HG03575 (cell line): ENCODE results near the gene AKAP8.
"Not testable (repeated sequence)": the region's sequence is repeated elsewhere in the genome, so short reads cannot be mapped to it uniquely, and the experiment has no call there.

Source experiments
- ATAC-seq: cut with Tn5 transposase; IDR thresholded peaks from one replicate; pipeline ENCODE4 v1.9.1; 2021; ENCODE audit not compliant: unreplicated experiment, insufficient number of reproducible peaks, low FRiP score; ENCODE audit errors: extremely low read depth

Gene AKAP8

DNA sequence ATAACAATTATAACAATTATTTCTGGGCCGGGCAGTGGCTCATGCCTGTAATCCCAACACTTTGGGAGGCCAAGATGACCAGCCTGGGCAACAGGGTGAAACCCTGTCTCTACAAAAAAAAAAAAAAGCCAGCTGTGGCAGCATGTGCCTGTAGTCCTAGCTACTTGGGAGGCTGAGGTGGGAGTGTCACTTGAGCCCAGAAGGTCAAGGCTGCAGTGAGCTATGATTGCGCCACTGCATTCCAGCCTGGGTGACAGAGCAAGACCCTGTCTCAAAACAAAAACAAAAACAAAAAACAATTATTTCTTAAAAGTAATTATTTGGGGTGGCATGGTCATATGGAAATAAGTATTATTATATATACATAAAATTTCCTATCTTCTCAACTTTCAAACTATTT is 31.8 kb upstream of the AKAP8 start:
- not testable (repeated sequence) for ATAC-seq

DNA sequence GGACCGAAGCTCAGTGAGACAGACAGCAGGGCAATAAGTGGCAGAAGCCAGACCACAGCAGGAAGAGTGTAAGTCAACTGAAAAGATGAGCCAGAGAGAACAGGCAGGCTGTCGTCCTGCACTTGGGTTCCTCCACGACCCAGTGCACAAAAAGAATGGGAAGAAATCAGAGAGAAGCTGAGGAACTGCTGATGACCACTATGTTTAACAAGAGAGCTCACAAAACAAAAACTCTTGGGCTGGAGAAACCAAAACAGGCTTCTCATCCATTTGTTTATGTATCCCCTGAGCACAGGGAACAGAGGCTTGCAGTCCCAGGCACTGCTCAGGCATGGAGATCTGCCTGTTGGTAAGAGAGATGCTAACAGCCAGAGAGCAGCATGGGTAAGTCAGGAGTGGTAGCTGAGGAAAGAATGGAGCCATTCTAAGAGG is 25.2 kb upstream of the AKAP8 start:
- ATAC-seq, result no peak

GRCh38 chr19:15404097-15404779 is 24.7 kb upstream of the AKAP8 start:
- ATAC-seq, result no peak

DNA sequence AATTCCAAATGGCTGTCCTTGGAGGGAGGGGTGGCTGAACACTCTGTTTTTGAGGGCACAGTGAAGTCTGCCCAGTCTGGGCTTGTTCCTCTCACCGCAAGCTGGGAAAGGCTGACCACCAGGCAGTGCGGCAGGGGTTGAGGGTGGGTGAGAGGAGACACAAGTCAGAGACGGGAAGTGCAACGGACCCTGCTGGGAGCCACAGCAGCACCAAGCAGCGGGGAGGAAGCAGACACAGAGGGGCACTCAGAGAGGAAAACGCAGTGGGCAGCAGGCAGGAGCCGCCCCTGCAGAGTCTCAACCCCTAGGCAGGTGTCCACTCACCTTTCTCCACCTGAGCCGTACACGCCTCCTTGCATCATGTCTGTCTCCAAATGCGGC is 23.6 kb upstream of the AKAP8 start:
- no peak for ATAC-seq

GRCh38 chr19:15402411-15403150 is 23.0 kb upstream of the AKAP8 start:
- no peak for ATAC-seq

DNA sequence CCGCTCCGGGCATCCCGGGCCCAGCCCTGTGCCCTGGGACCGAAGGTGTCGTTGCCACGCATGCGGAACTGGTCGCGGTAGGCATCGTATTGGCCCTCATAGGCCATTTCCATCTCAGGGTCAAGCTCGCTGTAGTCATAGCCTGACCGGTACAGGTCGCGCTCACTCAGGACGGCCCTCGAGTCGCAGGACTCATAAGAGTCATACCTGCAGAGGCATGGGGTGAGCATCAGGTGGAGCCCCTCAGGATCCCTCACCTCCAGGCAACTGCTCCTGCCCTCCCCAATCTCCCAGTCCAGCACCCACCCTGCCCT is 21.8 kb upstream of the AKAP8 start:
- no peak for ATAC-seq

DNA sequence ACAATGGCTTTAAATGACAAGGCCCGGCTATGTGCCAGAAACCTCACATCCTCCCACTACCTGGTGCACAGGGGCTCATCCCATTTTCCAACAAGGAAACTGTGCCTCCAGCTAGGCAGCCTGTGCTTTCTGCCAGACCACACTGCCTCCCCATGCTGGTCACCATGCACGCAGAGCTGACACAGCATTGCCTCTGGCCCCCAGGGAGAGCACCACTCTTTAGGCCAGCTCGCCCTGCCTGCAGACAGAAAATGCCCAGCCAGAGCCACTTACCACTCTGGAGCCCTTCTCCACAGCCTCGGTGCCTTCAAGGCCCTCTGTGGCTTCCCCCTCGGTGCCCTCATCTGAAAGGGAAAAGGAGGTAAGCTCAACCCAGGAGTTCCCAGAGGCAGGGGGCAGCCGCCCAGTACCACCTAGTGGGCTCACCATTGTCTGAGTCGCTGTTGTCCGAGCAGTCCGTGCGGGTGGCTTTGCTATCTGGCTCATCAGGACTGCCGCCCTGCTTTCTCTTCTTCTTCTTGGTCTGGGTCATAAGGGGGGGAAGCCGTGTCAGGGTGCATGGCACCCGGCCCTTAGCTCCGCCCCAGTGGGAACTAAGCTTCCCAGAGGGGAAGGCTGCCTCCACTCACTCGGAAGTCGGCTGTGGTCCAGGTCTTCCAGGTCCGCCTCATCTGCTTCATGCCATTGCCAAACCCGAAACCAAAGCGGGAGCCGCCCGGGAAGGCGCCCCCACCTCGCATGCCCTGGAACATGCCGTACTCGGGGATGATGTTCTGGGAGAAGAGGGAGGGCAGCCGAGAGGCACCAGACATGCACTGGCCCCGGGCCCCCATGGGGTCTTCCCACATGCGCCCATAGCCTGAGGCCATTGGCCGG is 21.2 kb upstream of the AKAP8 start:
- ATAC-seq, result no peak

DNA sequence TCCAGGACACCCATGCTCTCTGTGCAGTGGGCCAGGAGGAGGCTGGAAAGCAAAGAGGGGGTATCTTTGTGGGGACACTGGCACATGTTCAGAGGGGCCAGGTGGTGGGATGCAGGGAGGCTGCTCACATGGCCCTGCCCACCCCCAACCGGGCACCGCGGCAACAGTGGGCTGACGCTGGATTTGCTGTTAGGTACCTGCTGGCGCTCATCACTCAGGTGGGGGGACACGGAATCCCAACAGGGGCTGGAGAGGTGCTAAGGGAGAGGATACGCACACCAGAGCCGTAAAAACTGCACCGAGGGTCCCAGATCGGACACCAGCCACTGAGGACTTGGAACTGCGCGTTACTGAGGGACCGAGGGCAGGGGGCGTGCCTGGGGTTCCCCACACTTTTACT is 20.0 kb upstream of the AKAP8 start:
- ATAC-seq, result no peak

GRCh38 chr19:15399234-15399515 is 19.6 kb upstream of the AKAP8 start:
- ATAC-seq, result no peak

- ATAC-seq, result no peak
These were observed 19.1 kb upstream of the AKAP8 start for GRCh38 chr19:15398501-15399233.

- ATAC-seq, result no peak
These were observed 18.2 kb upstream of the AKAP8 start for GRCh38 chr19:15397782-15398181.

DNA sequence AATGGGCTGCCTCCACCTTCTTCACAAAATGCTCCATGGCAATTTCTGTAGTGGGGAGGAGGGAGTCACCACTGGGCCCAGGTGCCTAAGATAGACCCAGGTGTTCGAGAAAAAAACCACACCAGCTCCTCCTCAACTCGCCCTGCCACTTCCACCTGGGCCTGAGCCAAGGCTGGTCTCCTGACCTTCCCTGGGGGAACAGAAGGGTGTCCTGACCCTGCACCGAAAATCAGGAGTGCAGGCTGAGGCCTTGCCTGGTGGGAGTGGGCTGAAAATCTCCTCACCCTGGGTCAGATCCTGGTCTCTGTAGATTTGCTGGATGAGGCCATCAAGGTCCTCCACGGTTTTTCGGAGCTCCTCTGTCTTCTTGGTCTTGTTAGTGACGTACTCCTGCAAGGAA is 17.6 kb upstream of the AKAP8 start:
- no peak for ATAC-seq

GRCh38 chr19:15396436-15396835 is 16.8 kb upstream of the AKAP8 start:
- no peak for ATAC-seq

- ATAC-seq, result not testable (repeated sequence)
These were observed 15.7 kb upstream of the AKAP8 start for GRCh38 chr19:15395251-15395650.

DNA sequence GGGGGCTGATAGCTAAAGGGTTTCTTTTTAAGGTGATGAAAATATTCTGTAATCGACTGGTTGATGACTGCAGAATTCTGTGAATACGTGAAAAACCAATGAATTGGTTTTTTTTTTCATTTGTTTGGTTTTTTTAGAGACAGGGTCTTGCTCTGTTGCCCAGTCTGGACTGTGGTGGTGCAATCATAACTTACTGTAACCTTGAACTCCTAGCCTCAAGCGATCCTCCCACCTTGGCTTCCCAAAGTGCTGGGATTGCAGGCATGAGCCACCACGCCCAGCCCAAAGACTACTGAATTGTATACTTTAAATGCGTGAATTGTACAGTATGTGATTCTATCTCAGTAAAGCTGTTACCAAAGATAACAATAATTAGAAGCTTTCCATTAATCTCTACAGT is 14.8 kb upstream of the AKAP8 start:
- ATAC-seq, result no peak

DNA sequence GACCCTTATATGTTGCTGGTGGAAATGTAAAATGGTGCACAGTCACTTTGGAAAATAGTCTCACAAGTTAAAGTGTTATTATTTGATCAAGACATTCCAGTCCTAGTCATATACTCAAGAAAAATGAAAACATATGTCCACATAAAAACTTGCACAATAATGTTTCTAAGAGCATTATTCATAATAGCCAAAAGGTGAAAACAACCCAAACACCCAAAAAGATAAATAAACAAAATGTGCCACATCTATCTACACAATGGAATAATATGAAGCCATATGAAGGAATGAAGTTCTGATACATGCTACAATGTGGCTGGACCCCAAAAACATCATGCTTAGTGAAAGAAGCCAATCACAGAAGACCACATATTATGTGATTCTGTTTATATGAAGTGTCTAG is 14.4 kb upstream of the AKAP8 start:
- no peak for ATAC-seq

- no peak for ATAC-seq
These were observed 11.2 kb upstream of the AKAP8 start for GRCh38 chr19:15390814-15391213.

- ATAC-seq, result no peak
These were observed 2.3 kb upstream of the AKAP8 start for GRCh38 chr19:15381864-15382263.

DNA sequence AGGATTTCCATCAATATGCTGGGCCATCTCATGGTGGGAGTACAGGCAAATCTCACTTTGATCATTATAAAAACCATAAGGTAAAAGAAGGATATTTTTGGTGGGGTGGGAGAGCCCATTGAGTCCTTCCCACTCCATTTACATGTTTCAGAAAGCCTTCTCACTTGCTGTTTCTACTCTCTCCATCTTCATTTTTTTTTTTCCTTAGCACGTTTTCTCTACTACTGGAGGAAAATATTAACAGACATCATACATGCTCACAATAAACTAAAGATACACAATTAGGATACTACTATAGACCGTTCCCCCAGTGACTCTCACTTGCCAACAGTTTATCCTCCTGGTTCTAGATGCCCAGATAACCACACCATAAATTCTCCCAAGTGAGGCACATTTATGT is 1.8 kb upstream of the AKAP8 start:
- no peak for ATAC-seq
